ENCODE data around the gene FDXACB1.
A peak's percentile ranks its signal among the peaks of the same experiment; 100 is the strongest.

The FDXACB1 gene

DNA sequence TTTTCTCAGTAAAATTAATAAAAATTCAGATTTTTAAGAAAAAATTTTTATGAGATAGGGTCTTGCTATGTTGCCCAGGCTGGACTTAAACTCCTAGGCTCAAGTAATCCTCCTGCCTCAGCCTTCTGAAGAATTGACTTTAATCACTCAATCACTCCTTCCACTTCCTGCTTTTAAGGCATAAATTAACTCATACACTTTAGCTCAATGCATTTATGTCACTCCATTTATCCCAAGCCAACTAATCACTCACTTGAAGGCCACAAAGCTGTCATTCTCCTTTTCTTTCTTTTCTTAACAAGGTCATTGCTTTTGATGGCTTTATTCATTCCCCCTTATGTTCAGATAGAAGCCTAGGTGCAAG lies 8.5 kb downstream of the FDXACB1 start:
- Histone ChIP-seq H3K9ac (ENCODE audit: low read length) (peak overlapping the region; percentile 76), H3K27ac (ENCODE audit: low read depth, low read length) (peak overlapping the region; percentile 54), H2AFZ (ENCODE audit: low read depth, low read length, severe bottlenecking) (peak overlapping the region; percentile 89), H3K27me3 (ENCODE audit: low read length) (no peaks in the 10 kb centered on the region), H4K20me1 (ENCODE audit: low read depth, low read length) (no peaks in the 10 kb centered on the region), H3K9me2 (replicated peaks; ENCODE audit: insufficient read depth, low read length) (no peaks in the 10 kb centered on the region), H3K36me3 (ENCODE audit: low read length) (peaks cover 16% of the 10 kb centered on the region; the same call in 1 of the 2 replicates), H3K79me2 (ENCODE audit: insufficient read depth, low read length) (peaks cover 10% of the 10 kb centered on the region), H3K9me3 (ENCODE audit: insufficient read depth, low read length) (no peaks in the 10 kb centered on the region), H3F3A (ENCODE audit: insufficient read depth) (peaks cover 8% of the 10 kb centered on the region), H3K4me3 (ENCODE audit: insufficient read depth, low read length, poor library complexity, severe bottlenecking) (peak overlapping the region; percentile 73), H3K4me2 (ENCODE audit: low read depth, low read length, poor library complexity, severe bottlenecking) (peak overlapping the region; percentile 86)
- TF ChIP-seq, protein P1, sequence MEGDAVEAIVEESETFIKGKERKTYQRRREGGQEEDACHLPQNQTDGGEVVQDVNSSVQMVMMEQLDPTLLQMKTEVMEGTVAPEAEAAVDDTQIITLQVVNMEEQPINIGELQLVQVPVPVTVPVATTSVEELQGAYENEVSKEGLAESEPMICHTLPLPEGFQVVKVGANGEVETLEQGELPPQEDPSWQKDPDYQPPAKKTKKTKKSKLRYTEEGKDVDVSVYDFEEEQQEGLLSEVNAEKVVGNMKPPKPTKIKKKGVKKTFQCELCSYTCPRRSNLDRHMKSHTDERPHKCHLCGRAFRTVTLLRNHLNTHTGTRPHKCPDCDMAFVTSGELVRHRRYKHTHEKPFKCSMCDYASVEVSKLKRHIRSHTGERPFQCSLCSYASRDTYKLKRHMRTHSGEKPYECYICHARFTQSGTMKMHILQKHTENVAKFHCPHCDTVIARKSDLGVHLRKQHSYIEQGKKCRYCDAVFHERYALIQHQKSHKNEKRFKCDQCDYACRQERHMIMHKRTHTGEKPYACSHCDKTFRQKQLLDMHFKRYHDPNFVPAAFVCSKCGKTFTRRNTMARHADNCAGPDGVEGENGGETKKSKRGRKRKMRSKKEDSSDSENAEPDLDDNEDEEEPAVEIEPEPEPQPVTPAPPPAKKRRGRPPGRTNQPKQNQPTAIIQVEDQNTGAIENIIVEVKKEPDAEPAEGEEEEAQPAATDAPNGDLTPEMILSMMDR (IDR thresholded peaks at IDR 0.05; ENCODE audit: insufficient read depth, low read length, poor library complexity, severe bottlenecking) = no peak

DNA sequence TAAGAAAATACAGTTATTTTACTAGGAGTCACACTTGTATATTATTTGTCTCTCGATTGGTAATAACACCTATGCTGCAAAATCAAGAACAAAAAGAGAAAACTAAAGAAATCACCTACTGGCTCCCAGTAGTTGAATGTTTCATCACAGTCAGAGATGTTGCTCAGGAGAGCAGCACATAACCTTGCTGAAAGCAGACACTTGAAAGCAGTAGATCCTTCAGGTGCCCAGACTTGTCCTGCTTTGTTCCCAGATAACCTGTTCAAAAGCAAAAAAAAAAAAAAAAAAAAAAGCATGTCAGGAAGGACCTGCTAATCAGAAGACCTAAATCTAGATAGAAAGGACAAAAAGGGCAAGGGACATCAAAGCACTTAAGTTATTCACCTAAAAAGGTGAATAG lies 8.9 kb downstream of the FDXACB1 start:
- Histone ChIP-seq H3K9ac (ENCODE audit: low read length) (peak overlapping the region; percentile 76), H3K4me3 (ENCODE audit: insufficient read depth, low read length, poor library complexity, severe bottlenecking) (peak overlapping the region; percentile 73)

DNA sequence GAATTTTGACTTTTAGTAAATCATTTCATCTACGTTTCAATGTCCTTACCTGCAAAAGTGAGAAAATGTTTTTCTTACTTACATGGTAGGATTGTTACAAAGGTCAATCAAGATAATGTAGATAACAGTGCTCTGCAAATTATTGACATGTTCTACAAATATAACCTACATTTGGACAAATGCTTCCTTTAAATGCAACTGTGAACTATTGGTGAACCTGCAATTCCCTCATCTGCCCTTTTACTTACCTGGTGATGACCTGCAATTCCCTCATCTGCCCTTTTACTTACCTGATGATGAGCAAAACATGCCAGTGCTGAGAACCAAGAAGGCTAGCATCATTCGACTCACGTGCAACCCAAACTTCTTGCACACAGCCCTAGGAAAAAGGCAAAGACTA lies 18.7 kb downstream of the FDXACB1 start:
- H3K79me2 ChIP-seq (ENCODE audit: insufficient read depth, low read length) = no peaks in the 10 kb centered on the region
- no peaks in the 10 kb centered on the region for H3K9me2 ChIP-seq (replicated peaks; ENCODE audit: insufficient read depth, low read length)
- no peak overlapping the region for H2AFZ ChIP-seq (ENCODE audit: low read depth, low read length, severe bottlenecking)
- H3K4me2 ChIP-seq (ENCODE audit: low read depth, low read length, poor library complexity, severe bottlenecking) = no peak overlapping the region
- no peaks in the 10 kb centered on the region for H4K20me1 ChIP-seq (ENCODE audit: low read depth, low read length)
- no peak overlapping the region for H3K9ac ChIP-seq (ENCODE audit: low read length)
- no peak overlapping the region for H3K27ac ChIP-seq (ENCODE audit: low read depth, low read length)
- H3K4me3 ChIP-seq (ENCODE audit: insufficient read depth, low read length, poor library complexity, severe bottlenecking) = no peak overlapping the region
- no peaks in the 10 kb centered on the region for H3K9me3 ChIP-seq (ENCODE audit: insufficient read depth, low read length)
- H3K27me3 ChIP-seq (ENCODE audit: low read length) = no peaks in the 10 kb centered on the region
- H3K36me3 ChIP-seq (ENCODE audit: low read length) = peaks cover 3% of the 10 kb centered on the region; the same call in 1 of the 2 replicates
- TF ChIP-seq EZH2phosphoT487 (conservative IDR thresholded peaks at IDR 0.05; ENCODE audit: low read length) = no peak
- TF ChIP-seq, protein P1 (IDR thresholded peaks at IDR 0.05; ENCODE audit: insufficient read depth, low read length, poor library complexity, severe bottlenecking) = no peak
- H3F3A ChIP-seq (ENCODE audit: insufficient read depth) = no peaks in the 10 kb centered on the region

More for the DNA sequence above, 8.9 kb downstream of the FDXACB1 start:
- Histone ChIP-seq H4K20me1 (ENCODE audit: low read depth, low read length) (no peaks in the 10 kb centered on the region), H2AFZ (ENCODE audit: low read depth, low read length, severe bottlenecking) (no peak overlapping the region), H3K27me3 (ENCODE audit: low read length) (no peaks in the 10 kb centered on the region), H3K9me3 (ENCODE audit: insufficient read depth, low read length) (no peaks in the 10 kb centered on the region), H3K4me2 (ENCODE audit: low read depth, low read length, poor library complexity, severe bottlenecking) (peak overlapping the region; percentile 86), H3K9me2 (replicated peaks; ENCODE audit: insufficient read depth, low read length) (no peaks in the 10 kb centered on the region), H3F3A (ENCODE audit: insufficient read depth) (peaks cover 8% of the 10 kb centered on the region), H3K27ac (ENCODE audit: low read depth, low read length) (peak overlapping the region; percentile 54), H3K36me3 (ENCODE audit: low read length) (peaks cover 20% of the 10 kb centered on the region; the same call in 1 of the 2 replicates), H3K79me2 (ENCODE audit: insufficient read depth, low read length) (peaks cover 10% of the 10 kb centered on the region)
- TF ChIP-seq, protein P1 (IDR thresholded peaks at IDR 0.05; ENCODE audit: insufficient read depth, low read length, poor library complexity, severe bottlenecking) = no peak
- no peak for TF ChIP-seq EZH2phosphoT487 (conservative IDR thresholded peaks at IDR 0.05; ENCODE audit: low read length)
